GM21825 (cell line): ENCODE data around the gene ANKRD49.
A peak's percentile ranks its signal among the peaks of the same experiment; 100 is the strongest.

Experiments
- ATAC-seq: cut with Tn5 transposase; IDR thresholded peaks from one replicate; pipeline ENCODE4 v1.9.1; 2021; ENCODE audit warnings: mild to moderate bottlenecking, moderate library complexity; ENCODE audit not compliant: unreplicated experiment

Gene ANKRD49

DNA sequence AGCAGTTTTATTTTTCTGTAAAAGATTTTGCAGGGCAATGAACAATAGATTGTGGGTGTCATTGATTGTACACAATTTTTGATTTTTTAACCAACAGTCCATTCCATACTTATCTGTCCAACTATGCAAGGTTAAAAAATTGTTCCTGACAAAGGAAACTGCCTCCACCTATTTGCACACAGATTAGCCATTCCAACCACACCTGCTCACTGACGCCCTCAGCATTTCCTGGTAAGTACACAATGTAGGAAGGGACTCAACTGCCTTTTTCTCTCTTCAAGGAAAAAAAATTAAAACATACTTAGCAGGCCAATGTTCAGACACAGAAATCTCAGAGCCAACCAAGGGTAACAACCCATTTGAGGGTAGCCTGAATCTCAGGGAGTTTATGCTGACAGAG is 45.6 kb downstream of the ANKRD49 start:
- no peak for ATAC-seq

GRCh38 chr11:94543695-94544645 is 50.2 kb downstream of the ANKRD49 start, which contains the start of gene FUT4:
TSS of gene FUT4 (plus strand) at chr11:94543921. CDS start at chr11:94544134, 213 bp downstream.
- ATAC-seq, result peak; percentile 82

DNA sequence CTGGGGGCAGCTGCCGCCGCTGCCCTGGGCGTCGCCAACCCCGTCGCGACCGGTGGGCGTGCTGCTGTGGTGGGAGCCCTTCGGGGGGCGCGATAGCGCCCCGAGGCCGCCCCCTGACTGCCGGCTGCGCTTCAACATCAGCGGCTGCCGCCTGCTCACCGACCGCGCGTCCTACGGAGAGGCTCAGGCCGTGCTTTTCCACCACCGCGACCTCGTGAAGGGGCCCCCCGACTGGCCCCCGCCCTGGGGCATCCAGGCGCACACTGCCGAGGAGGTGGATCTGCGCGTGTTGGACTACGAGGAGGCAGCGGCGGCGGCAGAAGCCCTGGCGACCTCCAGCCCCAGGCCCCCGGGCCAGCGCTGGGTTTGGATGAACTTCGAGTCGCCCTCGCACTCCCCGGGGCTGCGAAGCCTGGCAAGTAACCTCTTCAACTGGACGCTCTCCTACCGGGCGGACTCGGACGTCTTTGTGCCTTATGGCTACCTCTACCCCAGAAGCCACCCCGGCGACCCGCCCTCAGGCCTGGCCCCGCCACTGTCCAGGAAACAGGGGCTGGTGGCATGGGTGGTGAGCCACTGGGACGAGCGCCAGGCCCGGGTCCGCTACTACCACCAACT is 51.0 kb downstream of the ANKRD49 start:
- ATAC-seq, result no peak

- ATAC-seq, result no peak
Observed at GRCh38 chr11:94545264-94546161, 51.7 kb downstream of the ANKRD49 start.

- ATAC-seq, result no peak
Observed at GRCh38 chr11:94546162-94546470, 52.3 kb downstream of the ANKRD49 start.

- no peak for ATAC-seq
Observed at GRCh38 chr11:94546886-94547285, 53.1 kb downstream of the ANKRD49 start.

DNA sequence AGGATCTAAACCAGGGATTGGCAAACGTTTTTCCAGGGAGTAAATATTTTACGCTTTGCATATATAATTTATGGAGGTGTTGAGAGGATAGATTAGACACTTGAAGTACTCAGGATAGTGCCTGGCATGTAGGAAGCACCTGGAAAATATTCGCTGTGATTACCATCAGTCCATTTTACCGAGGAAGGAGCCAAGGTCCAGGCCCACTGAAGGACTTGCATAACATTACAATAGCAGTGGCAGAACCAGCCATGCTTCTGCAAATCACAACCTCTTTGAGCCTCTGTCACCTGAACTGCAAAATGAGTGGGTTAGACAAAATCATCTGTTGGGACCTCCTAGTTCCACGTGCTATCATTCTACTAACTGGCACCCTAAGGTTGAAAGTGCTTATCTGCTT is 55.4 kb downstream of the ANKRD49 start:
- no peak for ATAC-seq
